ENCODE measurements around the gene GAB1.

DNA sequence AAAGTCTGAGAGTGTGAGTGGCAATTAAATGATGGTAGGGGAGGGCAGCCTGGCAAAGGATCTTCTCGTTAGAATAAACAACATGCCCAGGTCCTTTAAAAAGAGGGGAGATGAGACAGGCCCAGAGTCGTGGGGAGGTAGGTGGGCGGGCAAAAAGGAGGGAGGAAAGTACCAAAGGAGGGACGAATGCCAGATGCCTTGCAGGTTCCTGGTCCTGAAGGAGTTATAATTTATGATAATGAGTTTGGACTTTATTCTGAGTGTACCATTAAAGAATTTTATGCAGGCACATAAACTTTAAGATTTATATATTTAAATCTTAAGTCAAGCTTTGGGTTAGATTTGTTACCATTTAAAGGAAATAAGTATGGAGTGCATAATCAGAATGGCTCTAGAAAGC is 114.5 kb downstream of the GAB1 start:
- TF ChIP-seq, protein P1, sequence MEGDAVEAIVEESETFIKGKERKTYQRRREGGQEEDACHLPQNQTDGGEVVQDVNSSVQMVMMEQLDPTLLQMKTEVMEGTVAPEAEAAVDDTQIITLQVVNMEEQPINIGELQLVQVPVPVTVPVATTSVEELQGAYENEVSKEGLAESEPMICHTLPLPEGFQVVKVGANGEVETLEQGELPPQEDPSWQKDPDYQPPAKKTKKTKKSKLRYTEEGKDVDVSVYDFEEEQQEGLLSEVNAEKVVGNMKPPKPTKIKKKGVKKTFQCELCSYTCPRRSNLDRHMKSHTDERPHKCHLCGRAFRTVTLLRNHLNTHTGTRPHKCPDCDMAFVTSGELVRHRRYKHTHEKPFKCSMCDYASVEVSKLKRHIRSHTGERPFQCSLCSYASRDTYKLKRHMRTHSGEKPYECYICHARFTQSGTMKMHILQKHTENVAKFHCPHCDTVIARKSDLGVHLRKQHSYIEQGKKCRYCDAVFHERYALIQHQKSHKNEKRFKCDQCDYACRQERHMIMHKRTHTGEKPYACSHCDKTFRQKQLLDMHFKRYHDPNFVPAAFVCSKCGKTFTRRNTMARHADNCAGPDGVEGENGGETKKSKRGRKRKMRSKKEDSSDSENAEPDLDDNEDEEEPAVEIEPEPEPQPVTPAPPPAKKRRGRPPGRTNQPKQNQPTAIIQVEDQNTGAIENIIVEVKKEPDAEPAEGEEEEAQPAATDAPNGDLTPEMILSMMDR (IDR thresholded peaks at IDR 0.05): no peak
- TF ChIP-seq POLR2AphosphoS5 (IDR thresholded peaks at IDR 0.05): no peak
- no peak for TF ChIP-seq EP300 (IDR thresholded peaks at IDR 0.05)
- no peak for TF ChIP-seq POLR2A (IDR thresholded peaks at IDR 0.05)
